ENCODE measurements around the gene EP400.

Gene EP400

DNA sequence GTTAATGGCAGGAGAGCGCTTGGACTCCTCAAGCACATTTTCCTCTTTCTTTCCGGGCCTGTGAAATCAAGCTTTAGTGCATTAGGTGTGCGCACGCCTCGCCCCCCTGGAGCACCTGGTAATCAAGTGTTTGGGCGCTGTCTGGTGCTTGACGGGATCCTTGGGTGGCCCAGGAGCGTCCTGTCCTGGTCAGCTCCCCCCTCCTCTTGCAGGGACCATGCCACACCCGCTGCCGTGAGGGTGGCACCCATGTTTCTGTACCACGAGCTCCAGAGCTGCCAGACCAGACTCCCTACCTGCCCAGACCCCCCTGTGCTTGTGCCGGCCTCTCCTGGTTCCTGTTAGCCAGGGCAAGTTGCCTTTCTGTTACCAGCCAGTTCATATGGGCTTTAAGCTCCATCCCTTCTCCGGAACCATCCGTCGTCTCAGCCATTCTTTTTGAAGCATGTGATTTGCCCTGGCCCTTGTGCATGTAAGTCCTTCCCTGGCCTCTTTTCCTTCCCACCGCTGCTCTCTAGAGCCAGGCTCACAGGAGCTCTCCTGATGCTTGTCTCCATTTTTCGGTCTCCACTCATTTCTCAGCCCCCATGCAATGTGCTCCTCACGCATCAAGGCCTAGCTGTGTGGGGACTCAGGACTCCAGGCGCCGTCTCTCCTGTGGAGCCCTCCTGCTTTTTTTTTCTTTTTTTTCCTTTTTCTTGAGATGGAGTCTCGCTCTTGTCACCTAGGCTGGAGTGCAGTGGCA, 66.1 kb downstream of the EP400 start:
- H3K36me3 ChIP-seq (replicated peaks; ENCODE audit: low read depth, low read length), result peaks cover 34% of the 10 kb centered on the region
- H3K4me1 ChIP-seq (ENCODE audit: low read length), result no peaks in the 10 kb centered on the region
- no peak overlapping the region for H3K4me2 ChIP-seq (ENCODE audit: low read length)
- H3K9me3 ChIP-seq (ENCODE audit: insufficient read depth, low read length), result no peaks in the 10 kb centered on the region
- H3K79me2 ChIP-seq (ENCODE audit: low read length), result no peaks in the 10 kb centered on the region
- TF ChIP-seq, protein P1, sequence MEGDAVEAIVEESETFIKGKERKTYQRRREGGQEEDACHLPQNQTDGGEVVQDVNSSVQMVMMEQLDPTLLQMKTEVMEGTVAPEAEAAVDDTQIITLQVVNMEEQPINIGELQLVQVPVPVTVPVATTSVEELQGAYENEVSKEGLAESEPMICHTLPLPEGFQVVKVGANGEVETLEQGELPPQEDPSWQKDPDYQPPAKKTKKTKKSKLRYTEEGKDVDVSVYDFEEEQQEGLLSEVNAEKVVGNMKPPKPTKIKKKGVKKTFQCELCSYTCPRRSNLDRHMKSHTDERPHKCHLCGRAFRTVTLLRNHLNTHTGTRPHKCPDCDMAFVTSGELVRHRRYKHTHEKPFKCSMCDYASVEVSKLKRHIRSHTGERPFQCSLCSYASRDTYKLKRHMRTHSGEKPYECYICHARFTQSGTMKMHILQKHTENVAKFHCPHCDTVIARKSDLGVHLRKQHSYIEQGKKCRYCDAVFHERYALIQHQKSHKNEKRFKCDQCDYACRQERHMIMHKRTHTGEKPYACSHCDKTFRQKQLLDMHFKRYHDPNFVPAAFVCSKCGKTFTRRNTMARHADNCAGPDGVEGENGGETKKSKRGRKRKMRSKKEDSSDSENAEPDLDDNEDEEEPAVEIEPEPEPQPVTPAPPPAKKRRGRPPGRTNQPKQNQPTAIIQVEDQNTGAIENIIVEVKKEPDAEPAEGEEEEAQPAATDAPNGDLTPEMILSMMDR (IDR thresholded peaks at IDR 0.05; ENCODE audit: low read depth, low read length), result no peak
- no peak for TF ChIP-seq EZH2phosphoT487 (IDR thresholded peaks at IDR 0.05; ENCODE audit: low read depth)
- H3K27ac ChIP-seq (ENCODE audit: low read length), result no peak overlapping the region
- no peak overlapping the region for H3K9ac ChIP-seq (ENCODE audit: low read length)
- no peak overlapping the region for H2AFZ ChIP-seq (ENCODE audit: low read depth, low read length)
- H3K4me3 ChIP-seq (ENCODE audit: low read length), result no peak overlapping the region
- H4K20me1 ChIP-seq (ENCODE audit: insufficient read depth, low read length), result no peaks in the 10 kb centered on the region
- H3K27me3 ChIP-seq (ENCODE audit: low read depth, low read length), result no peaks in the 10 kb centered on the region

DNA sequence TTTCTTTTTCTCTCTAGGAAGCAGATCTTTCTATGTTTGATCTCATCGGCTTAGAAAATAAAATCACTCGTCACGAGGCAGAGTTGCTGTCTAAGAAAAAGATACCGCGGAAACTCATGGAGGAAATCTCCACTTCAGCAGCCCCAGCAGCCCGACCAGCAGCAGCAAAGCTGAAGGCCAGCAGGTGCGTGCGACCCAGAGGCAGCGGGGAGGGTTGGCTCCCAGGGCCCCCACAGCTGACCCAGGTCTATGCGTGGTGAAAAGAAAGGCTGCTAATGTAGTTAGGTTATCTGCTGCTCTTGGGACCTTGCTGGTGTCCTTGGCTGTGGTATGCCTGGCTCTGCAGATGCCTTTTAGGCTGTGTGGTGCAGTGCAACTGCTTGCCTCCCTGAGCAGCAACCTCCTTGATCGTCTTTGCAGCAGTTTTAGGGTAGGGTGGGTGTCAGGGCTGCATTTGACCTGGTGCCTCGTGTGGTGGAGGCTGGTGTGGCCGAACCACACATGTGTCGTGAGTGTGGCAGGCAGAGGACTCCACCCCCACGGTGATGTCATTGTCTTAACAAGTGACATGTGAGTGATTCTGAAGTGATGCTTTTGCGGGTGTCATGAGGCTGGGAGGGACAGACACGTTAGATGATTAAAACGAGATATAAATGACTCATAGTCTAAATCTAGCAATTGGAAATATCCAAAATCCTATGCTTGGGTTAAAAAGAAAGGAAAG, 68.6 kb downstream of the EP400 start:
- Histone ChIP-seq H2AFZ (ENCODE audit: low read depth, low read length) (no peak overlapping the region), H3K4me2 (ENCODE audit: low read length) (no peak overlapping the region), H3K36me3 (replicated peaks; ENCODE audit: low read depth, low read length) (peaks cover 32% of the 10 kb centered on the region), H4K20me1 (ENCODE audit: insufficient read depth, low read length) (no peaks in the 10 kb centered on the region), H3K79me2 (ENCODE audit: low read length) (no peaks in the 10 kb centered on the region), H3K27ac (ENCODE audit: low read length) (no peak overlapping the region), H3K9ac (ENCODE audit: low read length) (no peak overlapping the region), H3K27me3 (ENCODE audit: low read depth, low read length) (no peaks in the 10 kb centered on the region), H3K9me3 (ENCODE audit: insufficient read depth, low read length) (no peaks in the 10 kb centered on the region), H3K4me1 (ENCODE audit: low read length) (no peaks in the 10 kb centered on the region), H3K4me3 (ENCODE audit: low read length) (no peak overlapping the region)
- TF ChIP-seq EZH2phosphoT487 (IDR thresholded peaks at IDR 0.05; ENCODE audit: low read depth), result no peak
- TF ChIP-seq, protein P1 (IDR thresholded peaks at IDR 0.05; ENCODE audit: low read depth, low read length), result no peak

DNA sequence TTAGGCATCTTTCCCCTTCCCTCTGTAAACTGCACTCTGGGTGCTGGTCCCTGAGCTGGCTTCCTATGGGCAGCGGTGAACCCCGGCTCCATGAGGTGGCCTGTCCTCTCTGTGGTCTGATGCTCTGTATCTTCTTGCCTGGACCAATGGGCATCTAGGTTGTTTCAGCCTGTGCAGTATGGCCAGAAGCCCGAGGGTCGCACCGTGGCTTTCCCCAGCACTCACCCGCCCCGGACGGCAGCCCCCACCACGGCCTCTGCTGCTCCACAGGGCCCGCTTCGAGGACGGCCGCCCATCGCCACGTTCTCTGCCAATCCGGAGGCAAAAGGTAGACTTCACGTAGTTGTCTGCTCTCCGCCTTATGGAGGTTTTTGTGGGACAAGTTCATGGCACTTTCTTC, 70.1 kb downstream of the EP400 start:
- no peaks in the 10 kb centered on the region for H3K27me3 ChIP-seq (ENCODE audit: low read depth, low read length)
- no peak overlapping the region for H3K27ac ChIP-seq (ENCODE audit: low read length)
- no peaks in the 10 kb centered on the region for H3K9me3 ChIP-seq (ENCODE audit: insufficient read depth, low read length)
- H4K20me1 ChIP-seq (ENCODE audit: insufficient read depth, low read length), result no peaks in the 10 kb centered on the region
- H3K4me3 ChIP-seq (ENCODE audit: low read length), result no peak overlapping the region
- no peak overlapping the region for H2AFZ ChIP-seq (ENCODE audit: low read depth, low read length)
- no peaks in the 10 kb centered on the region for H3K4me1 ChIP-seq (ENCODE audit: low read length)
- no peak overlapping the region for H3K4me2 ChIP-seq (ENCODE audit: low read length)
- TF ChIP-seq, protein P1 (IDR thresholded peaks at IDR 0.05; ENCODE audit: low read depth, low read length), result no peak
- TF ChIP-seq EZH2phosphoT487 (IDR thresholded peaks at IDR 0.05; ENCODE audit: low read depth), result no peak
- no peaks in the 10 kb centered on the region for H3K79me2 ChIP-seq (ENCODE audit: low read length)
- H3K9ac ChIP-seq (ENCODE audit: low read length), result no peak overlapping the region
- peaks cover 37% of the 10 kb centered on the region for H3K36me3 ChIP-seq (replicated peaks; ENCODE audit: low read depth, low read length)

DNA sequence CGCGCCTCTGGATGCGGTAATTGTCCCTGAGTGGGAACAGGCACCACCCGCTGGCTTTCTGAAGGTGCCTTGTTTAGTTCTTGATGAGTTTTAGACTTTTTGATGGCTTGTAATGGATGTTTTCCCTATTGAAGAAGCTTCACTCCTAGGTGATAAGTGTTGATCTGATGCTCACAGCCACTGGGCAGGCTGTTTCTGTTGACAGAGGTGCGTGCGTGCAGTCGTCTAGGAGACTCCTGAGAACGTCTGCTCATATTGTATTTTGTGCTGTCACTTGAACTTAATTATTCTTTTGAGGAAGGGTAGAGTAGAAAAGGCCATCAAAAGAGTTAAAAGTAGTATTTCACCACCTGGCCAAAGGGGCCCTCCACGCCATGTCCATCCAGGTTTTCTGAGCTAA, 70.5 kb downstream of the EP400 start:
- H3K79me2 ChIP-seq (ENCODE audit: low read length), result no peaks in the 10 kb centered on the region
- peaks cover 38% of the 10 kb centered on the region for H3K36me3 ChIP-seq (replicated peaks; ENCODE audit: low read depth, low read length)
- no peak overlapping the region for H3K27ac ChIP-seq (ENCODE audit: low read length)

More for the DNA sequence above, 70.5 kb downstream of the EP400 start:
- no peaks in the 10 kb centered on the region for H4K20me1 ChIP-seq (ENCODE audit: insufficient read depth, low read length)
- H3K9ac ChIP-seq (ENCODE audit: low read length), result no peak overlapping the region
- no peak overlapping the region for H3K4me3 ChIP-seq (ENCODE audit: low read length)
- no peaks in the 10 kb centered on the region for H3K4me1 ChIP-seq (ENCODE audit: low read length)
- H2AFZ ChIP-seq (ENCODE audit: low read depth, low read length), result no peak overlapping the region
- no peaks in the 10 kb centered on the region for H3K27me3 ChIP-seq (ENCODE audit: low read depth, low read length)
- no peak overlapping the region for H3K4me2 ChIP-seq (ENCODE audit: low read length)
- TF ChIP-seq, protein P1 (IDR thresholded peaks at IDR 0.05; ENCODE audit: low read depth, low read length), result no peak
- no peak for TF ChIP-seq EZH2phosphoT487 (IDR thresholded peaks at IDR 0.05; ENCODE audit: low read depth)
- H3K9me3 ChIP-seq (ENCODE audit: insufficient read depth, low read length), result no peaks in the 10 kb centered on the region

Data from OCI-LY3 (cell line).